ENCODE measurements around the gene CDH4. TPM values are rescaled to one million over a fixed set of nuclear protein-coding genes. Genes with fewer than 3 reads are reported as not detected.

CDH4 gene
- total and polyA plus RNA-seq, 2 of the 13 experiments (the other 11 are each of a cell fraction or from before 2014, with no cell fraction given), result not detected

- 40% methylated on average over 16 of the region's 16 CpGs for WGBS (ENCODE audit: low lambda C conversion rate)
- Histone ChIP-seq H3K9ac (ENCODE audit: insufficient read depth, low read depth, low read length) (no peak overlapping the region), H3K9me3 (ENCODE audit: low read length) (no peaks in the 10 kb centered on the region), H3K79me2 (ENCODE audit: insufficient read depth, low read length) (no peaks in the 10 kb centered on the region), H3K4me2 (ENCODE audit: low read depth, low read length) (no peak overlapping the region), H3K27me3 (ENCODE audit: control insufficient read depth in 1 of 2, insufficient read depth in 2 of 2, low read length in 2 of 2) (peaks cover 0 to 17% of the 10 kb centered on the region in 2 experiments; a peak in 2 of 5 replicates), H4K20me1 (ENCODE audit: insufficient read depth, low read length) (no peaks in the 10 kb centered on the region), H3K27ac (ENCODE audit: extremely low read length, insufficient read depth, low read length) (no peak overlapping the region), H2AFZ (ENCODE audit: low read length) (no peak overlapping the region), H3K4me3 (replicated peaks in 1 of 3; ENCODE audit: insufficient read depth in 1 of 3, low read depth in 2 of 3, low read length in 3 of 3) (no peak overlapping the region), H3K36me3 (replicated peaks in 1 of 2; ENCODE audit: control insufficient read depth in 1 of 2, insufficient read depth in 2 of 2, low read length in 2 of 2) (no peaks in the 10 kb centered on the region), H3K4me1 (ENCODE audit: insufficient read depth, low read length) (no peaks in the 10 kb centered on the region)
- ChIA-PET POLR2A (no interaction called here), CTCF (ENCODE audit: low intra/inter-chr PET ratio, low total read pairs) (no interaction called here)
- intact Hi-C loops (cut with micrococcal nuclease; ENCODE audit: unreplicated experiment), result no loop called here
- ATAC-seq (no peak), DNase-seq (ENCODE audit: low spot score) (no peak), FAIRE-seq (no peak)
- TF ChIP-seq, protein P1, sequence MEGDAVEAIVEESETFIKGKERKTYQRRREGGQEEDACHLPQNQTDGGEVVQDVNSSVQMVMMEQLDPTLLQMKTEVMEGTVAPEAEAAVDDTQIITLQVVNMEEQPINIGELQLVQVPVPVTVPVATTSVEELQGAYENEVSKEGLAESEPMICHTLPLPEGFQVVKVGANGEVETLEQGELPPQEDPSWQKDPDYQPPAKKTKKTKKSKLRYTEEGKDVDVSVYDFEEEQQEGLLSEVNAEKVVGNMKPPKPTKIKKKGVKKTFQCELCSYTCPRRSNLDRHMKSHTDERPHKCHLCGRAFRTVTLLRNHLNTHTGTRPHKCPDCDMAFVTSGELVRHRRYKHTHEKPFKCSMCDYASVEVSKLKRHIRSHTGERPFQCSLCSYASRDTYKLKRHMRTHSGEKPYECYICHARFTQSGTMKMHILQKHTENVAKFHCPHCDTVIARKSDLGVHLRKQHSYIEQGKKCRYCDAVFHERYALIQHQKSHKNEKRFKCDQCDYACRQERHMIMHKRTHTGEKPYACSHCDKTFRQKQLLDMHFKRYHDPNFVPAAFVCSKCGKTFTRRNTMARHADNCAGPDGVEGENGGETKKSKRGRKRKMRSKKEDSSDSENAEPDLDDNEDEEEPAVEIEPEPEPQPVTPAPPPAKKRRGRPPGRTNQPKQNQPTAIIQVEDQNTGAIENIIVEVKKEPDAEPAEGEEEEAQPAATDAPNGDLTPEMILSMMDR (CRISPR knock-in tag; IDR thresholded peaks at IDR 0.05), result peak; percentile 28
- TF ChIP-seq HHEX (CRISPR knock-in tag; IDR thresholded peaks at IDR 0.05) (no peak), ZNF768 (CRISPR knock-in tag; IDR thresholded peaks at IDR 0.05) (0 out of 2 replicates have a peak, but pooled peaks have one; percentile 18)
- in situ Hi-C loops (cut with HindIII; ENCODE audit: extremely low pct_ligation_motif_present, low pct_unique_long_range_greater_than_20kb), result no loop called here
- BruUV-seq (replicated peaks), result no TSS peak
Measured at GRCh38 chr20:61480158-61480825, 228.2 kb downstream of the CDH4 start.

- H3K4me2 ChIP-seq (ENCODE audit: low read depth, low read length), result no peak overlapping the region
- H2AFZ ChIP-seq (ENCODE audit: low read length), result no peak overlapping the region
- H3K4me1 ChIP-seq (ENCODE audit: insufficient read depth, low read length), result no peaks in the 10 kb centered on the region
- no peaks in the 10 kb centered on the region for H4K20me1 ChIP-seq (ENCODE audit: insufficient read depth, low read length)
- ATAC-seq, result no peak
- in situ Hi-C loops (cut with HindIII; ENCODE audit: extremely low pct_ligation_motif_present, low pct_unique_long_range_greater_than_20kb) (no loop called here), intact Hi-C loops (cut with micrococcal nuclease; ENCODE audit: unreplicated experiment) (no loop called here)
- H3K4me3 ChIP-seq (replicated peaks in 1 of 3; ENCODE audit: insufficient read depth in 1 of 3, low read depth in 2 of 3, low read length in 3 of 3), result no peak overlapping the region
- H3K9me3 ChIP-seq (ENCODE audit: low read length), result no peaks in the 10 kb centered on the region
- no TSS peak for BruUV-seq (replicated peaks)
- no peak for FAIRE-seq
- POLR2A ChIA-PET, result no interaction called here
- no peaks in the 10 kb centered on the region for H3K36me3 ChIP-seq (replicated peaks in 1 of 2; ENCODE audit: control insufficient read depth in 1 of 2, insufficient read depth in 2 of 2, low read length in 2 of 2)
- H3K27me3 ChIP-seq (ENCODE audit: control insufficient read depth in 1 of 2, insufficient read depth in 2 of 2, low read length in 2 of 2), result peaks cover 0 to 10% of the 10 kb centered on the region in 2 experiments; a peak in 2 of 5 replicates
- CTCF ChIA-PET (ENCODE audit: low intra/inter-chr PET ratio, low total read pairs), result no interaction called here
- no peaks in the 10 kb centered on the region for H3K79me2 ChIP-seq (ENCODE audit: insufficient read depth, low read length)
- no peak overlapping the region for H3K9ac ChIP-seq (ENCODE audit: insufficient read depth, low read depth, low read length)
- DNase-seq (ENCODE audit: low spot score), result no peak
- H3K27ac ChIP-seq (ENCODE audit: extremely low read length, insufficient read depth, low read length), result no peak overlapping the region
- TF ChIP-seq AGO2 (optimal IDR thresholded peaks at IDR 0.05; ENCODE audit: low read depth, low read length) (no peak), ZBTB7A (CRISPR knock-in tag; IDR thresholded peaks at IDR 0.05) (no peak), ZNF770 (CRISPR knock-in tag; IDR thresholded peaks at IDR 0.05) (no peak), MXI1 (IDR thresholded peaks at IDR 0.05; ENCODE audit: borderline replicate concordance, low read depth, low read length) (no peak), HDAC1 (CRISPR knock-in tag; IDR thresholded peaks at IDR 0.05) (no peak)
- WGBS (ENCODE audit: low lambda C conversion rate), result 31% methylated on average over 18 of the region's 18 CpGs
Measured at GRCh38 chr20:61482056-61482887, 230.2 kb downstream of the CDH4 start.

Measured in HepG2 (cell line).